GM12891 (cell line): ENCODE results near the gene NR6A1.

Source experiments
- POLR2AphosphoS5 ChIP-seq: IDR thresholded peaks from 2 replicates; pipeline ENCODE4 v1.6.1; 2011; ENCODE audit warnings: low read depth, low read length, control low read depth
- TAF1 ChIP-seq: IDR thresholded peaks from 2 replicates; pipeline ENCODE4 v1.6.1; 2011; ENCODE audit warnings: low read depth, low read length, control low read depth

DNA sequence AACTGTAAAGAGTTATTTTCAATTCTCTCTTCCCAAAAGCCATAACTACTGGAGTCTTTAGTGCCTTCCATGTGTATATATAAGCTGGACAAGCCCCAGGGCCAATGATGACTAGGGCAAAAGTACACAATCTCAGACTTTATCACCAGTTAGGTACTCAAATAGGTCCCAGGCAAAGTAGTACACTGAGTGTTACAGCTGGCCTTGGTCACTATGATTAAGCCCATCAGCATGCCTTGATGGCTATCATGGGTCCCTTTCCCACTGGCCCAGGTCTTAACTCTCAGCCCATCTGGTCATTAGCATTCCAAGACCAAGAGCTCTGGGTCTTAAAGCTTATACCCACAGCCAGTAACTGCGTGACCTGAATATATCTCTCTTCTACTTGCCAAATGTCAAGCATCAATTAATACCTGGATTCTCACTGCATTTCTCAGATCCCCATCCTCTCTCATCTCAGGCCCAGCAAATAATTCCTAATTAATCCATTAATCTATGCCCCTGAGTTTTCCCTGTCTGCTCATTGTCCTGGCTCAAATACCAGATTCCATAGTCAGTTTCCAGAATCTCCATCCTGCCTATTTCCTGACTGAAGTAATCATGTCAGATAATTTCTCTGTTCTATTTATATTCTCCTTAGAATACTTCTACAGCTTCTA, 62.3 kb downstream of the NR6A1 start:
- TF ChIP-seq POLR2AphosphoS5 = no peak
- no peak for TF ChIP-seq TAF1
